AG04449 (cell line): ENCODE results near the gene ANKS1A.

Experiments
- CTCF ChIA-PET: fragments of 350-600 bp; formaldehyde crosslinking; extraction: SDS; loops from one replicate; lab custom pipeline; 2021; ENCODE audit warnings: antibody characterized with exemption; lab: Yijun Ruan, JAX
- POLR2A ChIA-PET: fragments of 400-600, 350-600 bp; formaldehyde crosslinking; extraction: SDS; loops from one replicate; lab custom pipeline; 2020; ENCODE audit warnings: antibody characterized with exemption, inconsistent platforms; lab: Yijun Ruan, JAX
- DNase-seq: peaks from one replicate; pipeline ENCODE4 v3.0.0-alpha.2; 2010; ENCODE audit warnings: low read depth, low spot score
- H3K4me3 ChIP-seq: 2 replicates; pipeline ENCODE4 v1.5.1; 2011; ENCODE audit warnings: low read depth, mild to moderate bottlenecking, control low read depth, low read length
- TF ChIP-seq, protein P1 (sequence below): IDR thresholded peaks from one replicate; pipeline ENCODE4 v1.5.1; 2011; ENCODE audit warnings: mild to moderate bottlenecking, moderate library complexity, low read length, control low read depth, inconsistent platforms; ENCODE audit not compliant: insufficient read depth; ENCODE audit errors: missing control alignments

ANKS1A gene

DNA sequence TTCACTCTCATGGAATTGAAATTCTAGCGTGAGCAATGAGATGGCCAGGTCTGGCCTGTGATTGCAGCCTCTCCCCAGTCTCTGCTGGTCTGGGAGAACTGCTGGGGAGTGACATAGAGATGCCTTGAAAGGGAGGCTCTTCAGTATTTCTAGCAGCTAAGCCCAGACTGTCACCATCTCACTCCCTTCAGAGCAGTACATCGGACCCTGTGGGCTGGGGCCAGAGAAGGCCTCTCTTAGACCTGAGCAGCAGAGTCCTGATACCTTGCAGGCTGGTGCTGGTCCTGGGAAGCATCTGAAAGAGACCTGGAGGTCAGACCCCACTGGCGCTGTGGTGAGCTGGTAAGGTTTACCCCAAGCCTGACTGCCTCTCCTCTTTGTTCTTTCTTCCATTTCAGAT is 164.6 kb downstream of the ANKS1A start:
- TF ChIP-seq, protein P1, sequence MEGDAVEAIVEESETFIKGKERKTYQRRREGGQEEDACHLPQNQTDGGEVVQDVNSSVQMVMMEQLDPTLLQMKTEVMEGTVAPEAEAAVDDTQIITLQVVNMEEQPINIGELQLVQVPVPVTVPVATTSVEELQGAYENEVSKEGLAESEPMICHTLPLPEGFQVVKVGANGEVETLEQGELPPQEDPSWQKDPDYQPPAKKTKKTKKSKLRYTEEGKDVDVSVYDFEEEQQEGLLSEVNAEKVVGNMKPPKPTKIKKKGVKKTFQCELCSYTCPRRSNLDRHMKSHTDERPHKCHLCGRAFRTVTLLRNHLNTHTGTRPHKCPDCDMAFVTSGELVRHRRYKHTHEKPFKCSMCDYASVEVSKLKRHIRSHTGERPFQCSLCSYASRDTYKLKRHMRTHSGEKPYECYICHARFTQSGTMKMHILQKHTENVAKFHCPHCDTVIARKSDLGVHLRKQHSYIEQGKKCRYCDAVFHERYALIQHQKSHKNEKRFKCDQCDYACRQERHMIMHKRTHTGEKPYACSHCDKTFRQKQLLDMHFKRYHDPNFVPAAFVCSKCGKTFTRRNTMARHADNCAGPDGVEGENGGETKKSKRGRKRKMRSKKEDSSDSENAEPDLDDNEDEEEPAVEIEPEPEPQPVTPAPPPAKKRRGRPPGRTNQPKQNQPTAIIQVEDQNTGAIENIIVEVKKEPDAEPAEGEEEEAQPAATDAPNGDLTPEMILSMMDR, result no peak
- no peak for DNase-seq
- CTCF ChIA-PET, result interaction anchor here (1.3 to 1.6 kb wide), 2 partner anchors 151 to 187 kb away, joined by 5 to 8 read pairs; no protein-coding TSS in a partner anchor
- no peak overlapping the region for H3K4me3 ChIP-seq
- POLR2A ChIA-PET, result no interaction called here

DNA sequence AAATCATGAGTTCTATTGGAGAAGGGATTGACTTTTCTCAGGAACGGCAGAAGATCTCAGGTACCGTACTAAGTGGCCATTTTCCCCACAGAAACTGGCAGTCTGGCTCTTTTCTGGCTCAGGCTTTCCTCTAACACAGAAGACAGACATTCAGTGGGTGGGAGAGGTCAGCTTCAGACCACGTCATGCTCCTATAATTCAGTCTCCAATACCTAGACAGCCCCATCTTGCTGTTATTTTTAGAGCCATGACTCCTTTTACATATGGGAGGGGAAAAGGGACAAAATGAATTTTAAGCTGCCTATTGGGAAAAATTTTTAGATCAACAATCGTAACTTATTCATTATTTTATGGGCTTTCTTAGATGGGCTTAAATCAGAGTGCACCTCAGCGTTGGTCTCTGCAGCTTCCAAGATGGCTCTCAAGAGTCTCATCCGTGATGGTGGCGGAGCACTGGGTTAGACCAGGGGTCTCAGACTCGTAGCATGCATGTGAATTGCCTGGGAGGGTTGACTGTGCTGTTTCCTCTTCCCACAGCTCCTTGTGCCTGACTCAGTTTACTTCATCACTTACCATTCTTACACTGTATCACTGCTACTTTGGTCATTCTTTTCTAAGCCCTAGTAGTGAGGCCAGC is 165.2 kb downstream of the ANKS1A start:
- DNase-seq, result no peak
- ChIA-PET CTCF (interaction anchor here (1.3 kb wide), 1 partner anchor 186 kb away, joined by 5 read pairs; no protein-coding TSS in a partner anchor), POLR2A (no interaction called here)
- H3K4me3 ChIP-seq, result no peak overlapping the region
- TF ChIP-seq, protein P1, result no peak

DNA sequence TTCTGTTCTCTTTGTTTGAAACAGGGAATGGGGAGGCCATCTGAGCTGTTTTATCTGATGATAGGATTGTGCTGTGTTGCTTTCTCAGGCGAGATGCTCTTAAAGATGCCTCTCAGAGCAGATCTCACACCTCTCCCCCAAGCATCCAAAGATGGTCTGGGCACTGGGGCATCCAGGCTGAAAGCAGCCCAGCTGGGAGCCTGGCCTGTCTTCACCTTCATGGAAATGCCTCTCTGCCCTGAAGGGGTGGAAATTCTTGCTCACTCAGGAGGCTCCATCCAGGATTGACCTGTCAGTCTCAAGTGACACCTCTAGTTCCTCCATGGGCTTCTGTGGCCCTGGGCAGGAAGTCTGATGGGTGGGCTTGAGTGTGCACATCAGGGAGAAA is 165.7 kb downstream of the ANKS1A start:
- ChIA-PET POLR2A (no interaction called here), CTCF (interaction anchor here (1.3 kb wide), 1 partner anchor 186 kb away, joined by 5 read pairs; no protein-coding TSS in a partner anchor)
- TF ChIP-seq, protein P1, result no peak
- no peak overlapping the region for H3K4me3 ChIP-seq
- no peak for DNase-seq

DNA sequence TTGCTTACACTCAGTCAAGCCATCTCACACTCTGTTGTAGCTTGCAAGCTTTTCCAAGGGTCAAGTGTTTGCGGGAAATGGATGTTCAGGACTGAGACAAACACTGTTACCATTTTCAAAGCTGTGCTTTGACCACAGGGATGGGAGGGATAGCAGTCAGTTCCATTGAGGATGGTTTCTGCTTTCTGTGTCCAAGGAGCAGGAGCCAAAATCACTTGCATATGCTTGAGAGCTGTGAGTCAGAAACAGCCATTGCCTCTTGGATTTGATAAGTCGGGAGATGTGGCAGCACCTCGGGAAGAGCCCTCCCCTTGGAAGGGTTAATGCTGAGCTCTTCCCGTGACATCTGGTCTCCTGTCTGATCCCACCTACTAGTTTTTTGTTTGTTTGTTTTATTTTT is 166.8 kb downstream of the ANKS1A start:
- CTCF ChIA-PET, result no interaction called here
- TF ChIP-seq, protein P1, result no peak
- POLR2A ChIA-PET, result no interaction called here
- no peak overlapping the region for H3K4me3 ChIP-seq
- DNase-seq, result no peak

DNA sequence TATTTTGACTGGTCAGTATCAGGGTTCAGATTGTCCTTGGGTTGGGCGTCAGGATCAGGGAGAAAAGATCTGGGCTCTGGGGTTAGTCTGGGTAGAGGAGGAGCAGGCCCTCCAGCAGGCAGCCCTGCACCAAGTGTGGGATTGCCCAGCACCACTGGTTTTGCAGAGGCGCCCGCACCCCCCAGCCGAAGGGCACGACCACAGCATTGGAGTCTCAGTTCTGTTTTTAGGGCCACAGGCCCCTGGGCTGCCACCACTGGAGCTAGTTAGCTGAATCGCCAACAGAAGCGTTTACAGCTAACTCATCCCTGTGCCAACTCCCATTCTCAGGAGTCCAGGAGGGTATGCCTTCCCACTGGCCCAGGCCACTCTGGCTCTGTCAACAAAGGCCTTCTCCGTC is 167.9 kb downstream of the ANKS1A start:
- no peak overlapping the region for H3K4me3 ChIP-seq
- POLR2A ChIA-PET, result no interaction called here
- no peak for DNase-seq
- CTCF ChIA-PET, result interaction anchor here (1.1 kb wide), 1 partner anchor 8 kb away, joined by 3 read pairs; no protein-coding TSS in a partner anchor
- TF ChIP-seq, protein P1, result no peak

DNA sequence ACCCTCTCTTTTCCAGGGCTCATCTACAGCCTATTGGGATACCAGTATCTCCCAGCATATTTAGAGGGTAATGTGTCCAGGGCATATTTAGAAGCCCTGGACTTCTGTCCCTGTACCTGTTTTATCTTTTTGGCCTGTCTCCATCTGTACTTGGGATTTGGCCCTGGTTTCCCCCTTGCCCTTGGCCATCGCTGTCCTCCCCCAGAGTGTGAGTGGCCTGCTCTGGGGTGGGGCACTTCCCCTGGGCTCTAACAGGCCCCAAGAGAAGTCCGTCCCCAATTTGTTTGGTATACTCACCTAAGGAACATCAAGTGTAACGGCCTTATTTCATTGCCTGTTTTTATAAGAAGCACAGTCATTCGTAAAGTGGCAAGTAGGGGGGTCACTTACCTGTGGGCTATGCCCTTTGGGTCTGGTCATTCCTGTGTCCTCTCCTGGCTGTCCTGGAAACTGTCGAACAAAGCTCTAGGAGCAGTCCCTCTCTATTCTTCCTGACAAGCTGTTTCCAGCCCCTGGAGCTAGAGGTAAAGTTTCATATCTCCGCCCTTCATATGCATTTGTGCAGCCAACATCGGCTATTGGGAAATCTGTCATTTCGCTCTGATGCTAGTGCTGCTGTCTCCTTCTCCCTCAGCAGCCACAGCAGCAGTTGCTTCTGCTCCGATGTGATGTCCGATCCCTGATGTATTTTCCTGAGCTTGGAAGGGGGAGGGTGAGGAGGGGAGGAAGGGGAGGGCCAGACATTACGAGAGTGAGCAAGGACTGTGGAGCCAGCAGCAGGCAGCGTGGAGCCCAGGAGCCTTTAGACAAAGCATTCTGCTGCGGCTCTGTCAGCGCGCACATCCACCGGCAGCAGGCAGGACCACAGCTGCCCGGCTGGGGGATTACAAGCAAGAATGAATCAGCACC is 168.6 kb downstream of the ANKS1A start:
- CTCF ChIA-PET, result interaction anchor here (0.8 to 3.7 kb wide), 2 partner anchors 9 to 71 kb away, joined by 3 to 12 read pairs (median 5); no protein-coding TSS in a partner anchor
- TF ChIP-seq, protein P1, result no peak

More for the DNA sequence above, 168.6 kb downstream of the ANKS1A start:
- DNase-seq, result no peak
- no peak overlapping the region for H3K4me3 ChIP-seq
- POLR2A ChIA-PET, result no interaction called here
